ENCODE measurements around the gene P2RY13.

- TF ChIP-seq CTCF (IDR thresholded peaks at IDR 0.05) = no peak
- TF ChIP-seq POLR2A (IDR thresholded peaks at IDR 0.05) = no peak
Observed at GRCh38 chr3:151305060-151305774, 24.1 kb downstream of the P2RY13 start.
